Smooth muscle cell (in vitro differentiated cells): Measurements from ENCODE around the gene MFSD8. TPM values are rescaled to one million over a fixed set of nuclear protein-coding genes. Genes with fewer than 3 reads are reported as not detected.
"Not testable (repeated sequence)": the region's sequence is repeated elsewhere in the genome, so short reads cannot be mapped to it uniquely, and the experiment has no call there.

Source experiments
- DNase-seq: peaks from one replicate; lab custom pipeline; 2025; ENCODE audit not compliant: unreplicated experiment; lab: John Stamatoyannopoulos, UW
- H2AFZ ChIP-seq: fragments of 200-600 bp; sonication (generic); 2 replicates; pipeline ENCODE4 v1.6.0; 2016; ENCODE audit warnings: antibody characterized with exemption, low read depth, mild to moderate bottlenecking
- H3F3A ChIP-seq: fragments of 200-600 bp; sonication (generic); 2 replicates; pipeline ENCODE4 v1.6.0; 2017; ENCODE audit warnings: antibody characterized with exemption, low read depth
- H3K27ac ChIP-seq: fragments of 200-600 bp; sonication (generic); 2 replicates; pipeline ENCODE4 v1.5.1; 2016; ENCODE audit warnings: low read depth, mild to moderate bottlenecking
- H3K27me3 ChIP-seq: fragments of 200-600 bp; sonication (generic); 2 replicates; pipeline ENCODE4 v1.6.1; 2016; ENCODE audit warnings: low read depth, mild to moderate bottlenecking
- H3K36me3 ChIP-seq: fragments of 200-600 bp; sonication (generic); 2 replicates; pipeline ENCODE4 v1.5.1; 2016; ENCODE audit warnings: low read depth
- H3K4me1 ChIP-seq: fragments of 200-600 bp; sonication (generic); 2 replicates; pipeline ENCODE4 v1.5.1; 2016; ENCODE audit warnings: low read depth
- H3K4me2 ChIP-seq: fragments of 200-600 bp; sonication (generic); 2 replicates; pipeline ENCODE4 v1.6.0; 2016; ENCODE audit warnings: mild to moderate bottlenecking
- H3K4me3 ChIP-seq: fragments of 200-600 bp; sonication (generic); 2 replicates; pipeline ENCODE4 v1.5.1; 2016; ENCODE audit warnings: mild to moderate bottlenecking
- H3K79me2 ChIP-seq: fragments of 200-600 bp; sonication (generic); 2 replicates; pipeline ENCODE4 v1.6.0; 2016; ENCODE audit warnings: low read depth, mild to moderate bottlenecking
- H3K9ac ChIP-seq: fragments of 200-600 bp; sonication (generic); 2 replicates; pipeline ENCODE4 v1.6.0; 2016; ENCODE audit warnings: low read depth
- H3K9me3 ChIP-seq: fragments of 200-600 bp; sonication (generic); replicated peaks from 2 replicates; pipeline ENCODE4 v1.5.1; 2016; ENCODE audit warnings: low read depth
- H4K20me1 ChIP-seq: fragments of 200-600 bp; sonication (generic); 2 replicates; pipeline ENCODE4 v1.6.0; 2016; ENCODE audit warnings: low read depth
- WGBS: methylation state at CpG from one replicate; pipeline ENCODE4 v1.1.7; 2016; ENCODE audit warnings: low lambda C conversion rate; 5-methylcytosine and 5-hydroxymethylcytosine counted together
- polyA plus RNA-seq: library from polyadenylated mRNA; unstranded; fragments of >200 nt; fragmentation: Nextera tagmentation; extraction: Ambion mirVana; gene quantifications from 2 replicates; pipeline ENCODE4 v1.2.1, GENCODE V29; 2016
- total RNA-seq: library from RNA; depleted of rRNA; stranded (reverse); fragments of >200 nt; gene quantifications from 2 replicates; pipeline ENCODE4 v1.2.3, GENCODE V29; 2014
- TF ChIP-seq, protein P1 (sequence below): fragments of 200-600 bp; sonication (generic); IDR thresholded peaks from 2 replicates; pipeline ENCODE4 v1.5.1; 2017; ENCODE audit warnings: borderline replicate concordance, mild to moderate bottlenecking, antibody characterized with exemption; ENCODE audit not compliant: insufficient read depth, poor library complexity, severe bottlenecking

MFSD8 gene
- total and polyA plus RNA-seq, 2 experiments from 2014 or later, result 8.2 to 21.0 TPM

DNA sequence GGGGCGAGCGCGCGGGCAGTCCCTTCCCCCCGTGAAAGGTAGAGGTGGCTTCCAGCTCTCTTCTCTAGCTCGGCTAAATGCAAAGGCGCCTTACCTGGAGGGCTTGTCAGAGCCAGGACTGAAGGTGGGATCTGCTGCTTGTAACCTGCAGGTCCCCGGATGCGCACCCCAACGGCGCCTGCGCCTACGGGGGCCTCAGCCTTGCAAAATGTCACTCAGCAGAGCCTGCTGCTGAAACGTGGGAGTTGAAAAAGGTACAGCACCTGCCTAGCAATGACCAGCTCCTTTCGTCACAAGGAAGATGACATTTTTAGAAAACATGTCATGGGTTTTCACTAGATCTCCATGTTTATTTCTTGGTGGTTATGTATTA lies 816 bp upstream of the MFSD8 start:
- peak overlapping the region; percentile 85 for H3K27ac ChIP-seq
- H3K9me3 ChIP-seq, result no peaks in the 10 kb centered on the region
- DNase-seq, result peak; percentile 33
- H3F3A ChIP-seq, result no peaks in the 10 kb centered on the region
- peak overlapping the region; percentile 89 for H3K4me3 ChIP-seq
- H3K27me3 ChIP-seq, result no peaks in the 10 kb centered on the region
- peak overlapping the region; percentile 100 for H2AFZ ChIP-seq
- H3K4me2 ChIP-seq, result peak overlapping the region; percentile 88
- TF ChIP-seq, protein P1, sequence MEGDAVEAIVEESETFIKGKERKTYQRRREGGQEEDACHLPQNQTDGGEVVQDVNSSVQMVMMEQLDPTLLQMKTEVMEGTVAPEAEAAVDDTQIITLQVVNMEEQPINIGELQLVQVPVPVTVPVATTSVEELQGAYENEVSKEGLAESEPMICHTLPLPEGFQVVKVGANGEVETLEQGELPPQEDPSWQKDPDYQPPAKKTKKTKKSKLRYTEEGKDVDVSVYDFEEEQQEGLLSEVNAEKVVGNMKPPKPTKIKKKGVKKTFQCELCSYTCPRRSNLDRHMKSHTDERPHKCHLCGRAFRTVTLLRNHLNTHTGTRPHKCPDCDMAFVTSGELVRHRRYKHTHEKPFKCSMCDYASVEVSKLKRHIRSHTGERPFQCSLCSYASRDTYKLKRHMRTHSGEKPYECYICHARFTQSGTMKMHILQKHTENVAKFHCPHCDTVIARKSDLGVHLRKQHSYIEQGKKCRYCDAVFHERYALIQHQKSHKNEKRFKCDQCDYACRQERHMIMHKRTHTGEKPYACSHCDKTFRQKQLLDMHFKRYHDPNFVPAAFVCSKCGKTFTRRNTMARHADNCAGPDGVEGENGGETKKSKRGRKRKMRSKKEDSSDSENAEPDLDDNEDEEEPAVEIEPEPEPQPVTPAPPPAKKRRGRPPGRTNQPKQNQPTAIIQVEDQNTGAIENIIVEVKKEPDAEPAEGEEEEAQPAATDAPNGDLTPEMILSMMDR, result no peak
- H4K20me1 ChIP-seq, result no peaks in the 10 kb centered on the region
- no peaks in the 10 kb centered on the region for H3K36me3 ChIP-seq
- no peaks in the 10 kb centered on the region for H3K4me1 ChIP-seq
- under 1% methylated on average over 15 of the region's 15 CpGs for WGBS
- peaks cover 49% of the 10 kb centered on the region for H3K79me2 ChIP-seq
- peak overlapping the region; percentile 75 for H3K9ac ChIP-seq

DNA sequence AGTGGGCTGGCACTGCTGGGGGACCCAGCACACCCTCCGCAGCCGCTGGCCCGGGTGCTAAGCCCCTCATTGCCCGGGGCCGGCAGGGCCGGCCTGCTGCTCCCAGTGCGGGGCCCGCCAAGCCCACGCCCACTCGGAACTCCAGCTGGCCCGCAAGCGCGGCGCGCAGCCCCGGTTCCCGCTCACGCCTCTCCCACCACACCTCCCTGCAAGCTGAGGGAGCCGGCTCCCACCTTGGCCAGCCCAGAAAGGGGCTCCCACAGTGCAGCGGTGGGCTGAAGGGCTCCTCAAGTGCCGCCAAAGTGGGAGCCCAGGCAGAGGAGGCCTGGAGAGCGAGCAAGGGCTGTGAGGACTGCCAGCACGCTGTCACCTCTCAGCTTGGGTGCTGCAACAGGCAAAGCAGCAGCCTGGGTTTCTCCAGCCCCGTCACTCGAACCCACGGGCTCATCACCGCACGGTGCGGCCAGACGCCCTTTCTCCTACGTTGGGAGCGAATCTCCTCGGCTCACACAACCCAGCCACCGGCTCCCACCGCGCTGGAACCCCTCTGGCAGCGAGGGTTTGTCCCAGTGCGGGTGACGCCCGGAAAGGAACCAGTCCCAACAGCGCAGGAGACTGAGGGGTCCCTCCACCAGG lies 429 bp downstream of the MFSD8 start:
- not testable (repeated sequence) for H3K36me3 ChIP-seq, DNase-seq, H3F3A ChIP-seq, H4K20me1 ChIP-seq, H3K27me3 ChIP-seq, H3K4me1 ChIP-seq, H3K9me3 ChIP-seq
- peaks cover 43% of the 10 kb centered on the region for H3K79me2 ChIP-seq
- peak overlapping the region; percentile 89 for H3K4me3 ChIP-seq
- H2AFZ ChIP-seq, result peak overlapping the region; percentile 100
- peak overlapping the region; percentile 88 for H3K4me2 ChIP-seq
- peak overlapping the region; percentile 85 for H3K27ac ChIP-seq
- under 1% methylated on average over 36 of the region's 41 CpGs for WGBS
- peak overlapping the region; percentile 96 for H3K9ac ChIP-seq

DNA sequence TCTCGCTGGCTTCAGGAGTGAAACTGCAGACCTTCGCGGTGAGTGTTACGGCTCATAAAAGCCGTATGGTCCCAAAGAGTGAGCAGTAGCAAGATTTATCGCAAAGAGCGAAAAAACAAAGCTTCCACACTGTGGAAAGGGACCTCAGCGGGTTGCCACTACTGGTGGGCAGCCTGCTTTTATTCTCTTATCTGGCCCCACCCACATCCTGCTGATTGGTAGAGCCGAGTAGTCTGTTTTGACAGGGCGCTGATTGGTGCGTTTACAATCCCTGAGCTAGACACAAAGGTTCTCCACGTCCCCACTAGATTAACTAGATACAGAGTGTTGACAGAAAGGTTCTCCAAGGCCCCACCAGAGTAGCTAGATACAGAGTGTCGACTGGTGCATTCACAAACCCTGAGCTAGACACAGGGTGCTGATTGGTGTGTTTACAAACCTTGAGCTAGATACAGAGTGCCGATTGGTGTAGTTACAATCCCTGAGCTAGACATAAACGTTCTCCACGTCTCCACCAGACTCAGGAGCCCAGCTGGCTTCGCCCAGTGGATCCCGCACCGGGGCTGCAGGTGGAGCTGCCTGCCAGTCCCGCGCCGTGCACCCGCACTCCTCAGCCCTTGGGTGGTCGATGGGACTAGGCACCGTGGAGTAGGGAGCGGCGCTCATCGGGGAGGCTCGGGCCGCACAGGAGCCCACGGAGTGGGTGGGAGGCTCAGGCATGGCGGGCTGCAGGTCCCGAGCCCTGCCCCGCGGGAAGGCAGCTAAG lies 1.2 kb downstream of the MFSD8 start:
- not testable (repeated sequence) for H4K20me1 ChIP-seq, H3K36me3 ChIP-seq, H3K27me3 ChIP-seq, H3K9me3 ChIP-seq, H3K4me1 ChIP-seq, H3F3A ChIP-seq, H3K27ac ChIP-seq, H2AFZ ChIP-seq, DNase-seq
- peak overlapping the region; percentile 88 for H3K4me2 ChIP-seq
- H3K4me3 ChIP-seq, result peak overlapping the region; percentile 89
- H3K9ac ChIP-seq, result peak overlapping the region; percentile 96
- WGBS, result 41% methylated on average over 35 of the region's 35 CpGs
- H3K79me2 ChIP-seq, result peaks cover 43% of the 10 kb centered on the region

DNA sequence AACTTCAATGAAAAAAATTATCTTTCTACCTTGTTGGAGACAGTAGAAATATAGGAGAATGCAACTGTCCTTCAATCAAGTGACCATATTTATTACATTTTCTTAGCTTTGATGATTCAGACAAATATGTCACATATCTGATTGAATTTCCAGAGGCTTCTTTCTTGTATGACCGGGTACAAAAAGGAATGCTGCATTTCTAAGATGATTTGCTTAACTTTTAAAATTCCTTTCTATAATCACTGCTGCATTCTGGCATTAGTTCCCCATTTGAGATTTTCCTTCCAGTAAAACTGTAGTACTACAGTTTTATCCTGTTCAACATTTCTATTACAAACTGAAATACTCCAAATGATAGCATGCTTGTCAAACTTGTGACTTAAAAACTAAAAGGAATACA lies 5.2 kb downstream of the MFSD8 start:
- H3K27me3 ChIP-seq, result no peaks in the 10 kb centered on the region
- no peaks in the 10 kb centered on the region for H3K4me1 ChIP-seq
- H3K9me3 ChIP-seq, result no peaks in the 10 kb centered on the region
- H3K4me3 ChIP-seq, result no peak overlapping the region
- H3K79me2 ChIP-seq, result peaks cover 20% of the 10 kb centered on the region
- peaks cover 2% of the 10 kb centered on the region for H4K20me1 ChIP-seq
- no peaks in the 10 kb centered on the region for H3K36me3 ChIP-seq
- H3K4me2 ChIP-seq, result no peak overlapping the region
- no peaks in the 10 kb centered on the region for H3F3A ChIP-seq
- 48% methylated on average over 1 of the region's 1 CpG for WGBS
- TF ChIP-seq, protein P1, result no peak
- no peak for DNase-seq
- no peak overlapping the region for H3K27ac ChIP-seq
- no peak overlapping the region for H3K9ac ChIP-seq
- H2AFZ ChIP-seq, result no peak overlapping the region
